GM15510 (cell line): ENCODE data around the gene MLN.

Experiments
- POLR2A ChIP-seq: IDR thresholded peaks from 3 replicates; pipeline ENCODE4 v1.6.1; 2011; ENCODE audit warnings: borderline replicate concordance; ENCODE audit not compliant: insufficient read length; ENCODE audit errors: extremely low read depth

MLN gene

DNA sequence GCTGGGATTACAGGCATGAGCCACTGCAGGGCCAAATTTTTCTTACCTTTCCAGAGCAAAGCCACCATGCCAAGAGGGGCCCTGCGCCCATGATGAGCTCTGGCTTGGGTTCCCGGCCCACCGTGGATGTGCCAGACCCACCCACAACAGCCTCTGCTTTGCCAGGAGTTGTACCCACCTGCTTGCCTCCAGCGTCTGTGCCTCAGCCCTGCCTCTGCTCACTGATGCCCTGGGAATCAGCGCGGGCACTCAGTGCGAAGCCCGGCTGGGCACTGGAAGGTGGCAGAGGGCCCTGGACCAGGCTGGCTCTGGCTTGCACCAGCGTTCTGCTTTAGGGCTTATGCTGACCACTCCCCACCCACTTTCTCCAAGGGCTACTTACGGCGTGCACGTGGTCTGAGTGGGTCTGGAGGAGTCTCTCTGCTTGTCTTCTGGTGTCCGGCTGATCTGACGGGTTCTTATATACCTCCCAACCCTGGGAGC is at the start of gene MLN:
Gene MLN, minus strand, starts transcription at position 433 of the 483 bp plus-strand sequence. CDS start 2,840 bp downstream, outside the sequence.
- TF ChIP-seq POLR2A = no peak

GRCh38 chr6:33853026-33853425 is 49.2 kb upstream of the MLN start:
- no peak for TF ChIP-seq POLR2A

GRCh38 chr6:33851959-33852358 is 48.2 kb upstream of the MLN start:
- TF ChIP-seq POLR2A = no peak

GRCh38 chr6:33850869-33851541 is 47.2 kb upstream of the MLN start:
- TF ChIP-seq POLR2A = no peak

DNA sequence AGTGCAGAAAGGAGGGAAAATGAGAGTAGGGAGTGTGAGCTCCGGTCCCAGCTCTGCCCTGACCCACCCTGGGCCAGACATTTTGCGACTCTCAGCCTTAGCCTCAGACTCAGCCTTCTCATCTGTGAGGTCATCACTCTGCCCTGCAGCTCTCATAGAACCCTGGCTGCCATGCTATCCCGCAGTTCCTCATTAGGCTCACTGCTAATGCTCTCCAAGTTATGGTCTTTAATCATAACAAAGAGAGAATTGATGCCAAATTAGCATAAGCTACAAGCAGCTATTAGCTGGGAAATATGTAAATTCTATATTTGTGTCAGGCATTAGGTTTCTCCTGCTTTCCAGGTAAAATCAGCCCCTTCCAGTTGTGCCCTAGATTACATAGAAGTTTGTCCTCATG is 46.5 kb upstream of the MLN start:
- no peak for TF ChIP-seq POLR2A

DNA sequence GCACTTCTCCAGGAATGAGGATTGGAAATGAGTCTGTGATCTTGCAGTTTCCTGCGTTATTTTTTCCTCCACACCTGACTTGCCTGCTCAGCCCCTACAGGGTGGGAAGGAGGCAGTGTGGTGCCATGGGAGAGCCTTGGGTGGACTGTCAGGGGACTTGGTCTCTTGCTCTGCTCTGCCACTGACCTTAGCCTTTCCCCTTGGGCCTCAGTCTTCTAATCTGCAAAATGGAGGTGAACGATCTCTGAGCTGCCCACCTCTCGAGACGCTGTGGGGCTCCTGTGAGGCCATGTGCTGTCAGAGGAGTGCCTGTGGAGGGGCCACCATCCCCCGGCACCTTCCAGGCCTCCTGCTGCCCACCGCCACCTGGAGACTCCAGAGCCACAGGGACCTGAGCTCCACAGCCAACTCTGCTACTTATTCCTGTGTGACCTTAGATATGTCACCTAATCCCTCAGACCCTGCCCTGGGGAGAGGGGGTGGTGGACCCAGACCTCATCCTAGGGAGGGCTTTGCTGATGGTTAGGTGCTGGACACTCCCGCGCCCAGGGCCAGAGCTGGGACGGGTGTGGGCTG is 45.8 kb upstream of the MLN start:
- TF ChIP-seq POLR2A = no peak

- TF ChIP-seq POLR2A = no peak
Measured at GRCh38 chr6:33848484-33848883, 44.7 kb upstream of the MLN start.

DNA sequence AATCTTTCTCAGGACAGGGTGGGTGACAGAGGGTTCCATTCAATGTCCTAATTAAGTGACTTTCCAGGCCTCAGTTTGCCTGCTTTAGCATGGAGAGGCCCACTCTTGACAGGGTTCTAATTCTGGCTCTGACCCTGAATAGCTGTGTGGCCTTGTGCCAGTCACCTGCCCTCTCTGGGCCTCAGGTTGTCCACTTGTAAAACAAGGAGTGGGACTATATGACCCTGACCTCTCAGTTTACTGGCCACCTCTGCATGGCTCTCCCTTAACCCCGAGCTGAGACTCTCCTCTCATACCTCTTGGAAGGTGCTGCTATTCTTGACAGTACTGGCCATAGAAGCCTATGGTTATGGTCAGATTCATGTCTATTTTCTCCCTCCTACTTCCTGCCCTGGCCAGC is 44.1 kb upstream of the MLN start:
- TF ChIP-seq POLR2A = no peak

- no peak for TF ChIP-seq POLR2A
Measured at GRCh38 chr6:33847078-33847477, 43.3 kb upstream of the MLN start.

- TF ChIP-seq POLR2A = no peak
Measured at GRCh38 chr6:33846226-33846625, 42.4 kb upstream of the MLN start.

DNA sequence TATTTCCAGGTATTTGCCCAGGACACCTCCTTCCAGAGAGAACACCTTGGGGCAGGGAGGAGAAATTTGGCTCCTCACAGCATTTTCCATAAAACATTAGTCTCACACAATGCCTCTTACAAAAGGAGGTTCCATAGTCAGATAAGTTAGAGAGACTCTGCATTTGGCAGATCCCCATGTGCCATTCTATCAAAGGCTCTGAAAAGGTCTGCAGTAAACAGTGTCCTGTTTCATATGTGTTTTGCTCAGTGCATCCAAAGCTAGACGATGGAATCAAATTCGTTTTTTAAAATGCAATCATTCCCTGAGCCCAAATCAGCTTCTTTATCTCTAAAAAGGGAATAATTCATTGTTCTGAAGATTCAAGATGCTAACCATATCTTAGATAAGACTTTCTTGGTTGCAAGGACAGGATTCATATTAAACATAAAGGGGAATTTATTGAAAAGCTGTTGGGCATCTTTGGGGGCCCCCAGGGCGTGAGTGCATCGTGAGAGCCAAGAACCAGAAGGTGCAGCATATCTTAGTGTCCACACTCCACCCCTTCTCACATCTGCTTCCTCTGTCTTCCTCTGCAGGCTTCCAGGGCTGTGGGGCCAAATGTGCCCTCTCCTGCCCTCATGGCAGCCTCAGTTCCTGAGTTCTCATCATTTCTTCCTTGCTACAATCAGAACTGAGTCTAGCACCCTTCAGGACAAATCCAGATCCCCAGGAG is 41.4 kb upstream of the MLN start:
- TF ChIP-seq POLR2A = no peak

- no peak for TF ChIP-seq POLR2A
Measured at GRCh38 chr6:33843131-33844121, 39.6 kb upstream of the MLN start.

GRCh38 chr6:33841868-33842267 is 38.1 kb upstream of the MLN start:
- no peak for TF ChIP-seq POLR2A

GRCh38 chr6:33841070-33841469 is 37.3 kb upstream of the MLN start:
- TF ChIP-seq POLR2A = no peak

- TF ChIP-seq POLR2A = no peak
Measured at GRCh38 chr6:33840048-33840926, 36.5 kb upstream of the MLN start.
